ENCODE measurements around the gene RMC1. TPM values are rescaled to one million over a fixed set of nuclear protein-coding genes. Genes with fewer than 3 reads are reported as not detected.
A peak's percentile ranks its signal among the peaks of the same experiment; 100 is the strongest.

Gene RMC1
- total RNA-seq, 1 donor from 2014 or later = 31.6 TPM

DNA sequence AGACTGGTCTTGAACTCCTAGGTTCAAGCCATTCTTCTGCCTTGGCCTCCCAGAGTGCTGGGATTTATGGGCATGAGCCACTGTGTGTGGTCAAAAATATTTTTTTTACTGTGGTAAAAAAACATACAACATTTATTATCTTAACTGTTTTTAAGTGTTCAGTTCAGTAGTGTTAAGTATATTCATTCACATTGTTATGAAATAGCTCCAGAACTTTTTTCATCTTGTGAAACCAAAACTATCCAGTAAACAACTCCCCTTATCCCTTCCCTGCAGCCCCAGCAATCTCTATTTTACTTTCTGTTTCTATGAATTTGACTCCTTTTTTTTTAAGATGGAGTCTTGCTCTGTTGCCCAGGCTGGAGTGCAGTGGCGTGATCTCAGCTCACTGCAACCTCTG is 9.3 kb downstream of the RMC1 start:
- Histone ChIP-seq H3K4me1 (peaks cover 3% of the 10 kb centered on the region), H3K36me3 (peaks cover 5% of the 10 kb centered on the region)
- DNase-seq (ENCODE audit: low spot score) = no peak

GRCh38 chr18:23515911-23516546 is 12.7 kb downstream of the RMC1 start:
- Histone ChIP-seq H3K27me3 (no peaks in the 10 kb centered on the region), H3K9ac (no peak overlapping the region), H3K4me2 (no peak overlapping the region), H3K36me3 (peaks cover 5% of the 10 kb centered on the region), H3K9me3 (ENCODE audit: low read depth) (no peaks in the 10 kb centered on the region), H3K4me1 (no peaks in the 10 kb centered on the region), H3K27ac (no peak overlapping the region), H3K79me2 (ENCODE audit: low read depth) (no peaks in the 10 kb centered on the region), H3F3A (ENCODE audit: low read depth) (peaks cover 11% of the 10 kb centered on the region), H2AFZ (replicated peaks) (no peak overlapping the region), H4K20me1 (ENCODE audit: low read depth) (no peaks in the 10 kb centered on the region), H3K4me3 (no peak overlapping the region)
- Mint-ChIP-seq H3K27me3 (ENCODE audit: insufficient read depth, low read depth) (peaks cover 7% of the 10 kb centered on the region), H3K9me3 (no peaks in the 10 kb centered on the region), H3K27ac (no peak overlapping the region), H3K4me3 (no peak overlapping the region), H3K4me1 (no peaks in the 10 kb centered on the region), H3K36me3 (peaks cover 19% of the 10 kb centered on the region)
- TF ChIP-seq EZH2 (IDR thresholded peaks at IDR 0.05) (no peak), CTCF (IDR thresholded peaks at IDR 0.05) (peak; percentile 94)
- DNase-seq (ENCODE audit: low spot score) = peak; percentile 87

More for the DNA sequence above, 9.3 kb downstream of the RMC1 start:
- Histone ChIP-seq H4K20me1 (ENCODE audit: low read depth) (no peaks in the 10 kb centered on the region), H3K4me2 (no peak overlapping the region), H3K27me3 (no peaks in the 10 kb centered on the region), H3K9ac (no peak overlapping the region), H3K9me3 (ENCODE audit: low read depth) (no peaks in the 10 kb centered on the region), H2AFZ (replicated peaks) (no peak overlapping the region), H3K79me2 (ENCODE audit: low read depth) (no peaks in the 10 kb centered on the region), H3K4me3 (no peak overlapping the region), H3F3A (ENCODE audit: low read depth) (peaks cover 11% of the 10 kb centered on the region), H3K27ac (no peak overlapping the region)
- Mint-ChIP-seq H3K36me3 (peaks cover 15% of the 10 kb centered on the region), H3K4me3 (no peak overlapping the region), H3K4me1 (no peaks in the 10 kb centered on the region), H3K27me3 (ENCODE audit: insufficient read depth, low read depth) (peaks cover 8% of the 10 kb centered on the region), H3K9me3 (no peaks in the 10 kb centered on the region), H3K27ac (no peak overlapping the region)
- TF ChIP-seq EZH2phosphoT487 (IDR thresholded peaks at IDR 0.05) (no peak), CTCF (IDR thresholded peaks at IDR 0.05) (no peak)

- no peaks in the 10 kb centered on the region for H3K36me3 ChIP-seq
- H3K27ac Mint-ChIP-seq = no peak overlapping the region
- no peak overlapping the region for H3K4me3 Mint-ChIP-seq
These were observed 16.4 kb downstream of the RMC1 start for GRCh38 chr18:23519734-23520133.

More at GRCh38 chr18:23519734-23520133, 16.4 kb downstream of the RMC1 start:
- DNase-seq (ENCODE audit: low spot score) = no peak
- no peak overlapping the region for H3K9ac ChIP-seq
- H3K9me3 Mint-ChIP-seq = no peaks in the 10 kb centered on the region
- H3K4me2 ChIP-seq = no peak overlapping the region
- no peaks in the 10 kb centered on the region for H3K79me2 ChIP-seq (ENCODE audit: low read depth)
- H3K27me3 ChIP-seq = no peaks in the 10 kb centered on the region
- H3K4me1 ChIP-seq = no peaks in the 10 kb centered on the region
- no peaks in the 10 kb centered on the region for H3K4me1 Mint-ChIP-seq
- no peak overlapping the region for H3K4me3 ChIP-seq
- peaks cover 31% of the 10 kb centered on the region for H3K36me3 Mint-ChIP-seq
- TF ChIP-seq EZH2phosphoT487 (IDR thresholded peaks at IDR 0.05) (no peak), CTCF (IDR thresholded peaks at IDR 0.05) (no peak), EZH2 (IDR thresholded peaks at IDR 0.05) (no peak)
- no peaks in the 10 kb centered on the region for H4K20me1 ChIP-seq (ENCODE audit: low read depth)
- H3K9me3 ChIP-seq (ENCODE audit: low read depth) = no peaks in the 10 kb centered on the region
- H2AFZ ChIP-seq (replicated peaks) = no peak overlapping the region
- H3K27me3 Mint-ChIP-seq (ENCODE audit: insufficient read depth, low read depth) = peaks cover 5% of the 10 kb centered on the region
- H3F3A ChIP-seq (ENCODE audit: low read depth) = peaks cover 11% of the 10 kb centered on the region
- no peak overlapping the region for H3K27ac ChIP-seq
